GM23248 (cell line): ENCODE measurements around the gene RNF144B.

ENCODE experiments used
- EZH2 ChIP-seq: fragments of 200-600 bp; sonication (generic); IDR thresholded peaks from 2 replicates; pipeline ENCODE4 v1.6.1; 2018; ENCODE audit warnings: antibody characterized with exemption, mild to moderate bottlenecking; ENCODE audit not compliant: insufficient read depth, poor library complexity, severe bottlenecking
- EZH2phosphoT487 ChIP-seq: fragments of 200-600 bp; sonication (generic); IDR thresholded peaks from 2 replicates; pipeline ENCODE4 v1.6.1; 2018; ENCODE audit warnings: antibody characterized with exemption, moderate library complexity, mild to moderate bottlenecking, low read depth; ENCODE audit not compliant: insufficient read depth

DNA sequence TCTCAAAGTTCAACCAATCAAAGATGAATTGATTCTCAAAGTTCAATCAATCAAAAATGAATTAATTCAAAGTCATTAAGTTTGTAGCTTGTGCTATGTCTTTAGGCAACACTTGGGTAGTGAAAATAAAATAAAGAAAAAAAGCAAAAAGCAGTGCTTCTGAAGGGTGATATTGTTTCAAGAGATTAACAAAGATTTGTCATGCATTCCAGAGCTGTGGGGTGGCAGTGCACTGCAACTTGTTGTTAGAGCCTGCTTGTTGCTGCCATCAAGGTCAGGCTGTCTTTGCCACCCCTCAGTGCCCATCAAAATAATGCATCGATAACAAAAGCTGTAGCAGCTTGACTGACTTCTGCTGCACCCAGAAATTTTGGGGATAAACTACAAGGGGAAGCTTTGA is 128.6 kb downstream of the RNF144B start:
- TF ChIP-seq EZH2phosphoT487 (no peak), EZH2 (no peak)
